Testis (tissue), 2 donors: ENCODE data around the gene LRRC7.

ENCODE experiments used
- POLR2A ChIP-seq: fragments of 450-650 bp; IDR thresholded peaks from one replicate; pipeline ENCODE4 v1.6.1; 2017; ENCODE audit warnings: antibody characterized with exemption, mild to moderate bottlenecking, moderate library complexity
- TF ChIP-seq, protein P1 (sequence below), 3 experiments: fragments of 450-650 bp in 2 of 3; fragments of 200-600 bp in 1 of 3; sonication (generic) in 1 of 3; IDR thresholded peaks; one replicate each; pipeline ENCODE4 v1.5.1; 2016 to 2019; ENCODE audit warnings: antibody characterized with exemption in 3 of 3, mild to moderate bottlenecking in 2 of 3, moderate library complexity in 1 of 3

DNA sequence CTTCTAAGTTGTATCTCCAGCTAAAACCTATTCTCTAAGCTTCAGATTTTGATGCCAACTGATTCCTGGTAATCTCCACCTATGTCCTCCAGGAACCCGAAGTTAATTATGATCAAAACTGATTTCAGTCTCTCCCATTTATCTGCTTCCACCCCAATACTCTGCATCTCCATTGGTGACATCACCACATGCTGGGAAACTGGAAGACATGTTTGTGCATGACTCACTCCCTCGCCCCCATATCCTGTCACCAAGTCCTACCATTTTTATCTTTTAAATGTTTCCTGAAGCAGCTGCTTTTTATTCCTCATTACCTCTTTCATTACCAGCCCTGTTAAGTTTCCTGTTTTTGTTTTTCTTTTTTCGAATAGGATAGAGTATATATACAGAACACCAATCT lies 409.2 kb downstream of the LRRC7 start:
- TF ChIP-seq, protein P1, sequence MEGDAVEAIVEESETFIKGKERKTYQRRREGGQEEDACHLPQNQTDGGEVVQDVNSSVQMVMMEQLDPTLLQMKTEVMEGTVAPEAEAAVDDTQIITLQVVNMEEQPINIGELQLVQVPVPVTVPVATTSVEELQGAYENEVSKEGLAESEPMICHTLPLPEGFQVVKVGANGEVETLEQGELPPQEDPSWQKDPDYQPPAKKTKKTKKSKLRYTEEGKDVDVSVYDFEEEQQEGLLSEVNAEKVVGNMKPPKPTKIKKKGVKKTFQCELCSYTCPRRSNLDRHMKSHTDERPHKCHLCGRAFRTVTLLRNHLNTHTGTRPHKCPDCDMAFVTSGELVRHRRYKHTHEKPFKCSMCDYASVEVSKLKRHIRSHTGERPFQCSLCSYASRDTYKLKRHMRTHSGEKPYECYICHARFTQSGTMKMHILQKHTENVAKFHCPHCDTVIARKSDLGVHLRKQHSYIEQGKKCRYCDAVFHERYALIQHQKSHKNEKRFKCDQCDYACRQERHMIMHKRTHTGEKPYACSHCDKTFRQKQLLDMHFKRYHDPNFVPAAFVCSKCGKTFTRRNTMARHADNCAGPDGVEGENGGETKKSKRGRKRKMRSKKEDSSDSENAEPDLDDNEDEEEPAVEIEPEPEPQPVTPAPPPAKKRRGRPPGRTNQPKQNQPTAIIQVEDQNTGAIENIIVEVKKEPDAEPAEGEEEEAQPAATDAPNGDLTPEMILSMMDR (IDR thresholded peaks at IDR 0.05), result no peak
- no peak for TF ChIP-seq POLR2A
